Stimulated activated CD8-positive, alpha-beta memory T cell treated with anti-CD3 and anti-CD28 coated beads, Interleukin-15, amount 100 ng/mL, for 1 hour (primary cell): ENCODE measurements around the gene SERINC5.
"Not testable (repeated sequence)": the region's sequence is repeated elsewhere in the genome, so short reads cannot be mapped to it uniquely, and the experiment has no call there.

Experiments
- DNase-seq: peaks from one replicate; pipeline ENCODE4 v3.0.0-alpha.2; 2020; ENCODE audit warnings: low read depth

The SERINC5 gene

GRCh38 chr5:80136798-80137197 is 119.0 kb downstream of the SERINC5 start:
- DNase-seq = not testable (repeated sequence)

DNA sequence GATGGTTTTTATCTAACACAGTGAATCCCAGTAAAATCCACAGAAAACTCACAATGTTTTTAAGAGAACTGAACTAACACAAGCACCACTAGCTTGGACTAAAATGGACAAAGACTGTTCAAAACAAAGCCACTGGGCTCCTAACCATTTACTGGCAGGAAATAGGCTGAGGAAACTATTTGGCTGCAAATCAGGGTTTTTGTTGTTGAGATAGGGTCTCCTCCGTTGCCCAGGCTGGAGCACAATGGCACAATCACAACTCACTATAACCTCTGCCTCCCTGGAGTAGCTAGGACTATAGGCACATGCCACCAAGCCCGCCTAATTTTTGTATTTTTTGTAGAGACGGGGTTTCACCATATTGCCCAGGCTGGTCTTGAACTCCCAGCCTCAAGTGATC is 121.0 kb downstream of the SERINC5 start:
- no peak for DNase-seq

- DNase-seq = no peak
These were observed 126.7 kb downstream of the SERINC5 start for GRCh38 chr5:80129146-80129545.

- DNase-seq = no peak
These were observed 127.7 kb downstream of the SERINC5 start for GRCh38 chr5:80128141-80128540.

DNA sequence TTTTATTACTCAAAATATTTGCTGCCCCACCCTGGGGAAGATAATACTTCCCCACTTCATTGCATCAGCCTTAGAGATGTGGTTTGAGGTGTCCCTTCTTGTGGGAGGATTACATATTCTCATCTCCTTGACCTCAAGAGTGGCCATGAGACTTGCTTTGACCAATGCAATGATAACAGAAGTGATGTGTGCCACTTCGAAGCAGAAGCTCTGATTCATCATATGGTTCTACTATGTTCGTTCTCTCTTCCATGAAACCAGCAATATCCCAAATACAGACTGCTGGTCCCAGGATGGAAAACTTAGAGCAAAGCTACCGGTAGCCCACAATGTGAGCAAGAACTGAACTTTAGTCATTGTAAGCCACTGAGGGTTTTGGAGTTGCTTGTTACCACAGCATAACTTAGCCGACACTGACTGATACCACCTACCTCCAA is 128.7 kb downstream of the SERINC5 start:
- DNase-seq = no peak

DNA sequence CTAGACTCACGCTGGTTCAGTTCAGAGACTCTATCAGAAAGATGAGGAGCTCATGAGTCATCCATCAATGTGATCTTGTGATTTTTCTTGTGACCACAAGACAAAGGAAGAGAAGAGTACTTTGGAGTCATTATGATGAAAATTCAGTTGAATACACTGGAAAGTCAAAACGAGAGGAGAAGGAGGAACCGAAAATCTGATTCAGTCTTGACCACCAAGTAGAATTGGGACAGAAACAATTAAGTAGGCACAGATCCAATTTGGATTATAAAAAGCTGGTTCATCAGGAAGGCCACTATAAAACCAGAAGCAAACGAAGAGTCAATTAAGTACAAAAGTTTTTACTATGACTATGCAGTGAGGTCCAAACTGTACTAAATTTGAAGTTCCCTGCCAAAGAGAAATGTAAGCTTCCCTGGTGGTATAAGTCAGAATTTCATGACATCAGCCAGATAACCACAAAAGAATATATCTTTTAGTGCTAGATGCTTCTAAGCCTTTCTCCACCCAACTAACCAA is 129.8 kb downstream of the SERINC5 start:
- no peak for DNase-seq

GRCh38 chr5:80125022-80125961 is 130.6 kb downstream of the SERINC5 start:
- DNase-seq = no peak

GRCh38 chr5:80124121-80124918 is 131.5 kb downstream of the SERINC5 start:
- no peak for DNase-seq

DNA sequence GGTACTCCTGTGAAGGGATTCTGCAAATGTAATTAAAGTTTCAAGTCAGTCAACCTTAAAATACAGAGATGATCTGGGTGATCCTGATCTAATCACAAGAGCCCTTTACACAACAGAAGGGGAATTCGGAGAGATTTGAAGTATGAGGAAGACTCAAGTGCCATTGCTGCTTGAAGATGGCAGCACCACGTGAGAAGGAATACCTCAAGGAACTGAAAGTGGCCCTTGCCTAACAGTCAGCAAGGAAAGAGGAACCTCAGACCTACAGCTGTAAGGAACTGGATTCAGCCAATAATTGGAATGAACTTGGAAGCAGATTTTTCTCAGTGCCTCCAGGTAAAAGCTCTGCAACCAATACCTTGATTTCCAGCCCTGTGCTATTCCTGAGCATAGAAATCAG is 133.3 kb downstream of the SERINC5 start:
- no peak for DNase-seq

DNA sequence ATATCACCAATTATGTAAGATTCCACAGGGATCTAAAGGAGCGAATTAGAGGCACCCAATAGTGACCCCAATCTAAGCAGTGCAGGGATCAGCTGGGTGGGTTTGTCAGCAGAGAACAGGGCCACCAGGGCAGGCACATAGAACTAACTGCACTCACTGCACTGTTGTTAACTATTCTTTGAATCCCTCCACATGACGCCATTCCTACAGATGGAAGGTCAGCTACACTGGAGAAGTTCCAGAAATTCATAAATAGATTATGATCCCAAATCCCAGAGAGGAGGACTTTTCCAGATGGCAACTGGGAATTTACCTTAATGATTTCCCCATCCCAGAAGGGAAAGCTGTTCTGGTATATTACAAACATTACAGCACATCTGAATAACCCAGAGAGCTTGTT is 136.5 kb downstream of the SERINC5 start:
- DNase-seq = no peak

- DNase-seq = no peak
These were observed 138.4 kb downstream of the SERINC5 start for GRCh38 chr5:80117446-80117845.

- no peak for DNase-seq
These were observed 139.4 kb downstream of the SERINC5 start for GRCh38 chr5:80116465-80116864.

DNA sequence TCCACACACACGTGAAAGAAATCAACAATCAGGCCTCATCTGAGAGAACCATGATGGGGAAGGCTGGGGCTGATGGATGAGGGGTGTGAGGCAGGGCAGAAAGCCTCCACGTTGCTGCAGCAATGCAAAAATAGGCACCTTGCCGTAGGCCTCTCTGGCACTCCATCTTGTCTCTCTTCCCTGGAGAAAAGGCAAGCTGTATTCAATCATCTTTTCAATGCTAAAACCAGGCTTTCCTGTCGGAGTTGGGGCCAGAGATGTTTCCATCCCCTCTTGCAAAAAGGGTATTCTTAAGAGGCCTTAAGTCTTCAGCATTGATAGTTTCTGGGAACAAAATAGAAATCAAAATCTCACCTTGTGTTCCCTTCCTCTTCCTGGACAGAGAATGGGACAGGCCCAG is 139.8 kb downstream of the SERINC5 start:
- no peak for DNase-seq

GRCh38 chr5:80114860-80115259 is 141.0 kb downstream of the SERINC5 start:
- no peak for DNase-seq

GRCh38 chr5:80111376-80111990 is 144.4 kb downstream of the SERINC5 start:
- not testable (repeated sequence) for DNase-seq

- no peak for DNase-seq
These were observed 146.0 kb downstream of the SERINC5 start for GRCh38 chr5:80109646-80110478.

DNA sequence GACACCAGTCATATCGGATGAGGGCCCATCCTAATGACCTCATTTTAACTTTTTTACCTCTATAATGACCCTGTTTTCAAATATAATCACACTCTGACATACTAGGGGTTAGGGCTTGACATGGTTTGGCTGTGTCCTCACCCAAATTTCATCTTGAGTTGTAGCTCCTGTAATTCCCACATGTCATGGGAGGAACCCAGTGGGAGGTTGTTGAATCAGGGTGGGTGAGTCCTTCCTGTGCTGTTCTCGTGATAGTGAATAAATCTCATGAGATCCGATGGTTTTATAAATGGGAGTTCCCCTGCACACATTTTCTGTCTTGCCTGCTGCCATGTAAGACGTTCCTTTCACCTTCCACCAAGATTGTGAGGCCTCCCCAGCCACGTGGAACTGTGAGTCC is 148.9 kb downstream of the SERINC5 start:
- no peak for DNase-seq

DNA sequence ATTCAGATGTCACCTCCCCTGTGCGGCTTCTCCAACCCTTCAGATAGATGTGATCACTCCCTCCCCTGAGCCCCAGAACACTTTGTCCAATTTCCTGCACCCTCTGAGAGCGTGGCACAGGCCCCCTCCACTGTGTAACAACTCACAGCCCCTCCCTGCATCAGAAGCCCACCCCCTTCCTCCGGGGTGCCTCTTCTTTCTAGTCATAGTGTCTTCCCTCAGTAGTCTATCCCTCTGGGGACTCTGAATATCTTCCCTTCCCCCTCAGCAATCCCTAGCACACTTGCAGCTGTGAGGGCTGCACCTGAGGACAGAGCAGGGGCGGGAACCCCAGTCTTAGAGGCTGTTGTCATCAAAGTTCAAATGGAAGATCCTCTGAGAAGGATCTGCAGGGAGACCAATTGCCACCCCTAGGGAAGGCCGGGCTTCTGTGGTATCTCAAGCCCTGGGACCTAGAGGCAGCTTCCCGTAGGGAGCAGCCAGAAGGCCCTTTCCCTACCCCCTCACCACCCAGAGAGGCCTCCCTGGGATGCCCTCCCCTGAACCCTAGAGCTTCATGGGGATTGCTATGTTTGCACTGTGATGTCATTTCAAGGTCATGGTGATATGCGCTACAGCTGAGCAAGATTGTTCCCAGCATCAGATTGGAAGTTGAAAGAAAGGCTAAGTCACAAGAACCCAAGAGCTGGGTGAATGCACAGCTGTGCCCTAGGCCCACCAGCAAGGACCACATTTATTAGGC is 150.0 kb downstream of the SERINC5 start:
- no peak for DNase-seq

GRCh38 chr5:80103371-80103770 is 152.5 kb downstream of the SERINC5 start:
- no peak for DNase-seq

DNA sequence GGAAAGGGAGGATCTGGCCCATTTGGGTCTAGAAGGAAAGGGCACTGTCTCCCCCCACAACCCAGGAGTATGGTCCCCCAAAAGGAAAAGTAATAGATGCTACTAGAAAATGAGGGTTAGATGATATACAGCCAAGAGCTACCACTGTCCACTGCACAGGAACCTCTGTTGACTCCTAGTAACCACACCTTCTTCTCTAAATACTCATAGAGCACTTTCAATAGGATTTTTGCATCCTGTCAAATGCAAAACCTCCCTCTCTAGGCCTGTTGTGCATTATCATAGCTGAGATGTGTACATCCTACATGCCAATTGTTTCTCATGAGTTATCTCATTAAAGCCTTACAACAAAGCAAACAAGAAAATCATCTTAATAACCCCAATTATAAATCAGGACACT is 153.9 kb downstream of the SERINC5 start:
- DNase-seq = no peak

DNA sequence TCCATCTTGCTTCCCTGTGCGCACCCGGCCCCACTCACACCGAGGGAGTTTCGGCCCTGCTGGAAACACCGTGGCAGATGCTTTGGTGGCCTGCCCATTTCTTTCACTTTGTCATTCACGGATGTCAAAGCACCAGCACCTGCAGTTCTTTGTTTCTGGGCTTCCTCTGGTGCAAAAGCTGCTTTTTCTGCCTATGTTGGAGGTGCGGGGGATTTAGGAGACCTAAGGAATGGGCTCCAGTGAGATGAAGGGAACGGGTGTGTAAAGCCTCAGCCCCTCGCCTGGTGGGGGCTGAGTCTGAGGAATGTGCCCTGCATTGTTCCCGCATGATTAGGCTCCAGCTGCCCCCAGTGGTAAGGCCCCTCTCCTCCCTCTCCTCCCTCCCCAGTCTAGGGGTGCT is 158.4 kb downstream of the SERINC5 start:
- no peak for DNase-seq
